Fibroblast of skin of abdomen (primary cell): ENCODE data around the gene PRKG1.

ENCODE experiments used
- DNase-seq: peaks from one replicate; pipeline ENCODE4 v3.0.0-alpha.2; 2013

PRKG1 gene

GRCh38 chr10:52284416-52285013 is 1210.2 kb downstream of the PRKG1 start:
- no peak for DNase-seq

GRCh38 chr10:52287866-52288265 is 1213.6 kb downstream of the PRKG1 start:
- DNase-seq: no peak

GRCh38 chr10:52297747-52298146 is 1223.5 kb downstream of the PRKG1 start:
- no peak for DNase-seq

DNA sequence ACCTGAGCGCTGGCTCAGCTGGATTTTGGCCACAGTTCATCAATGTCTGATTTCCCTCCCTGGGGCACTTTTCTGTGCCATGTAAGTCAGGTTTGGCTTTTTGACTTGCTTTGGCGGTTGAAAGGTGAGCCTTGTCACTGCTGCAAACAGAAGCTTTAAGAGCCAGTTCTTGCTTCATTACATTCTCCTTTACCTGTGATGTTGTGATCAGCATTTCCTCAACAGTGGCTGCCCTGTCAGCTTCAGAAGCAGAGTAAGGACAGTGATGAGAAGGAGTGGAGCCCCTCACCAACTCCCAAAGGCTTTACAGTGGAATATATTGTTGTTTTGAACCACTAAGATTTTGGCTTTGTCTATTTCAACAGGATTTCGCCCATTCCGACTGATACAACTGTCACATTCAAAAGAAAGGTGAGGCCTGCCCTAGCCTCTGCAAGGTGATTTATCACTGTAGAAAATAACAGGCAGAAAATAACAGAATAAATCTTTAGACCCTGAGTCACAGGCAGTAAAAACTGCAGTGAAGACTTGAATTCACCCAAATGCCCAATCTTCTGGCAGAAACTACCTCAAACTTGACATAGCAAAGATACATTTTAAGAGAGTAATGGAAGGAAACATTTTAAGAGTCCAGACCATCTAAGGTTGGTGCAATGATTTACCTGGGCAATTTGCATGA is 1226.5 kb downstream of the PRKG1 start:
- DNase-seq: no peak

DNA sequence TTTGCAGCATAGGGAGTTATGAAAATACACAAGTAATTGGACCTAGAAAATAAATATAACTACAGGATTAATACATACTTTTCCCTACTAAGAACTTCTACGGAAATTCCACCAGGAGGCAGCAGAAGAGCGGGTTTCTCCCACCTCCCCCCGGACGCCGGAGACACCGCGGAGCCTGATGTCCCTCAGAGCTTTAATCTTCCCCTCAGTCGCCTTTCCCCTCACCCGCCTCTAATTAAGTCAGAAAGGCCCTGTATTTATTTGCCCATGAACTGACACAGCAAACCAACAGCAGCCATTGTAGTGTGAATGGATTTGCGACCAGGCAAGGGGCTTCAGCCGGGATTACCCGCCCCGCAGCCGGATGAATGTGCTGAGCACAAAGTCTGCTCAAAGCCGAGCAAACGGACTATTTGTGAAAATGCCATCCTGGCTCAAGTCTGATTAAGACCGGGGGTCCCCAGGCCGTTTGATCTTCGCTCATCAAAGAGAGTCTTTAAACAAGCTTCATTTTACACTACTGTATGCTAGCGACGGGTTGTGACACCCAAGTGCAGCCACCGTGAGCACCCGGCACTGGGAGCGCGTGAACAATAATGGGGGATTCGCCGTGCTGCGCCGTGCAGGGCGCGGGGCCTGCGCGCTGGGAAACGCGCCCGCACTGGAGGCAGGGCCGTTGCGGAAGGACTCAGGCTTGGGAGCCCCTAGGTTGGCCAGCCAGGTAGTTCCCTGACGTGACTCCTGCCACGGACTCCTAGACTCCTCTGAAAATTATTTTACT is 1234.2 kb downstream of the PRKG1 start:
- peak; percentile 75 for DNase-seq

GRCh38 chr10:52312942-52313255 is 1238.6 kb downstream of the PRKG1 start:
- DNase-seq: no peak

GRCh38 chr10:52313256-52313932 is 1239.1 kb downstream of the PRKG1 start:
- no peak for DNase-seq

- DNase-seq: peak; percentile 75
Observed at GRCh38 chr10:52313933-52314821, 1239.9 kb downstream of the PRKG1 start, which contains the start of gene DKK1. Gene DKK1 (plus strand): TSS chr10:52314281. CDS start chr10:52314435, 154 bp downstream.

DNA sequence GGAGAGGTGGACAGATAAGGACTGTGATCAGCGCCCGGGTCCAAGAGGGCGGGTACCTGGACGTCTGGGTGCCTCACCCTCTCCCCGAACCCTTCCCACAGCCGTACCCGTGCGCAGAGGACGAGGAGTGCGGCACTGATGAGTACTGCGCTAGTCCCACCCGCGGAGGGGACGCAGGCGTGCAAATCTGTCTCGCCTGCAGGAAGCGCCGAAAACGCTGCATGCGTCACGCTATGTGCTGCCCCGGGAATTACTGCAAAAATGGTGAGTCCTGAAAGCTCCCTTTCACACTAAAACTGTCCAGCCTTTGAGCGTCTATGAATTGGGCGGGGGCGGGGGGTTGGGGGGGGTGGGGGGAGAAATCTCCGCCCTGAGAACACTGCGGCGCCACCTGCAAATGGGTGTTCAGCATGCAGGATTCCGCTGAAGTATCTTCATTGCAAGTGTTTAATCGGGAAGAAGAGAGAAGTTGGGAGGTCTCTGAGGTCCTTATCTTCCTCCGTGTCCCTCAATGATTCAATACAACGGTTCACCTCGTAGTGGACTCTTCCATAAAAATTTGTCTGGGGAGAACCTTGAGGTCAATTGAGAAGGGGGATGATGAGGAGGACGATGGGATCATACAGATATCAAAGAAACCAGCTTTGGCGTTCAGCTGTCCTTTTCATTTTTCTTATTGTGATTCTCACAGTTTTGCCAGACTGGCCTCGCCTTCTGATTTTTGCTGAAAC is 1240.7 kb downstream of the PRKG1 start:
- DNase-seq: peak; percentile 43

DNA sequence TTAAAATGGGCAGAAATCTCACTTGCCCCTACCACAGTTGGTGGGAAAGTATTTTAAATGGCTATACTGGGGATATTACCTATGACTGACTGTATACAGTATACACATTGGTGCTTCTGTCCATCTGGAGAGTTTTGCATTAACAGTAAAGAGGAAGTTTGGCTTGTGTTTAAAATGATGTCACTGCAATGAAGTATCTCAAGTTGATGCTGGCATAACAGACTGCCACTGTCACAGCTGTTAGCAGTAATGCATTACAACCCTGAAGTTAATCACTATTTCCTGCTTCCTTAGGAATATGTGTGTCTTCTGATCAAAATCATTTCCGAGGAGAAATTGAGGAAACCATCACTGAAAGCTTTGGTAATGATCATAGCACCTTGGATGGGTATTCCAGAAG is 1241.7 kb downstream of the PRKG1 start:
- peak; percentile 20 for DNase-seq

GRCh38 chr10:52316500-52316899 is 1242.2 kb downstream of the PRKG1 start:
- no peak for DNase-seq

GRCh38 chr10:52318136-52318701 is 1243.9 kb downstream of the PRKG1 start:
- peak; percentile 80 for DNase-seq

GRCh38 chr10:52318822-52319464 is 1244.7 kb downstream of the PRKG1 start:
- peak; percentile 98 for DNase-seq

- peak; percentile 81 for DNase-seq
Observed at GRCh38 chr10:52319926-52320325, 1245.6 kb downstream of the PRKG1 start.

DNA sequence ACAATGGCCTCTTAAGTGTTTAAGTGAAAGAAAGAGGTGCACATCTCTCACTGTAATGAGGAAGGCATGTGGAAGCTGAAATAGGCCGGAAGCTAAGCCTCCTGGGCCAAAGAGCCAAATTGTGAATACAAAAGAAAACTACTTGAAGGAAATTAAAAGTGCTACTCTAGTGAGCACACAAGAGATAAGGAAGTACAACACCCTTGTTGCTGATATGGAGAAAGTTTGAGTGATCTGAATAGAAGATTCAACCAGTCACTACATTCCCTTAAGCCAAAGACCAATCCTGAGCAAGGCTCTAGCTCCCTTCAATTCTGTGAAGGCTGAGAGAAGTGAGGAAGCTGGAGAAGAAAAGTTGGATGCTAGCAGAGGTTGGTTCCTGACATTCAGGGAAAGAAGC is 1248.0 kb downstream of the PRKG1 start:
- no peak for DNase-seq

DNA sequence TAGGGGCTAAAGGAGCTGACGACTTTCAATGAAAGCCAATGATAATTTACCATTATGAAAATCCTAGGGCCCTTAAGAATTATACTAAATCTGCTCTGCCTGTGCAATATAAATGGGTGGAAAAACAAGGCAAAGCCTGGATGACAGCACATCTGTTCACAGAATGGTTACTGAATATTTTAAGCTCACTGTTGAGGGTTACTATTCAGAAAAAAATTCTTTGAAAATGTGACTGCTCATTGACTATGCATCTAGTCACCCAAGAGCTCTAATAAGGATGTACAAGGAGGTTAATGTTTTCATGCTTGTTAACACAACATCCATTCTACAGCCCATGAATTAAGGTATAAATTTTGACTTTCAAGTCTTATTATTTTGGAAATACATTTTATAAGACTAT is 1248.6 kb downstream of the PRKG1 start:
- peak; percentile 75 for DNase-seq

GRCh38 chr10:52326382-52326781 is 1252.1 kb downstream of the PRKG1 start:
- no peak for DNase-seq

DNA sequence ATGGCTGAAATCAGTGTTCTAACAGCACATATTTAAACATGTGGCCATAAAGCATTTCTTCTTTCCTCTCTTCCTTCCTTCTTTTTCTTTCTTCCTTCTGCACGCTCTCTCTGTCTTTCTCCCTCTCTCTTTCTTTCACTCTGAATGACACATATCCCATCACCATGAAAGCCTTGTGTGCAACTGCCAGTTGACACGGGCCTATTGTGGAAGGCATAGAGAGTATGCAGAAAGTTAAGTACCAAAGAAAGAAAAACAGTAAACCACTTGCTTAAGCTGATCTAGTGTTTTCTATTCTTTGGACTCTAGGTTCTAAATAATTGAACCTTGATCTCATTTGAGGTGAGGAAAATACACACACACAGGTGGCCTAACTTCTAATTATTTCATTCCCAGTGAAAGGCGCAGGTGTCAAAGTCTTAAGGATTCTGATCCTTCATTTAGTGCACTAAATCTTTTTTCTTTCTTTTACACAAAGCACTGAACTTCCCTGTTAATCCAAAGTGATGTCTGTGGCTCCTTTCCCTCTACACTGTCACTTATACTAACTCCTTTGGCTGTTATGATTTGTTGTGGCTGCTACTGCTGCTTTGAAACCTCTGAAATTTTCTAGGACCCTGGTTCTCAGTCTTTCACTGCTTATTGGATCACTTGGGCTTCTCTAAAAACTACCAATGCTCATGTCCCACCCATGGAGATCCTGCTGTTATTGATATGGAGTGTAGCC is 1257.5 kb downstream of the PRKG1 start:
- DNase-seq: no peak

GRCh38 chr10:52332815-52333214 is 1258.5 kb downstream of the PRKG1 start:
- DNase-seq: no peak

GRCh38 chr10:52334595-52334994 is 1260.3 kb downstream of the PRKG1 start:
- DNase-seq: no peak
